ENCODE results near the gene NKX2-4. TPM values are rescaled to one million over a fixed set of nuclear protein-coding genes. Genes with fewer than 3 reads are reported as not detected.
"Not testable (repeated sequence)": the region's sequence is repeated elsewhere in the genome, so short reads cannot be mapped to it uniquely, and the experiment has no call there.

Gene NKX2-4
- total RNA-seq, 4 donors from 2014 or later, result not detected

DNA sequence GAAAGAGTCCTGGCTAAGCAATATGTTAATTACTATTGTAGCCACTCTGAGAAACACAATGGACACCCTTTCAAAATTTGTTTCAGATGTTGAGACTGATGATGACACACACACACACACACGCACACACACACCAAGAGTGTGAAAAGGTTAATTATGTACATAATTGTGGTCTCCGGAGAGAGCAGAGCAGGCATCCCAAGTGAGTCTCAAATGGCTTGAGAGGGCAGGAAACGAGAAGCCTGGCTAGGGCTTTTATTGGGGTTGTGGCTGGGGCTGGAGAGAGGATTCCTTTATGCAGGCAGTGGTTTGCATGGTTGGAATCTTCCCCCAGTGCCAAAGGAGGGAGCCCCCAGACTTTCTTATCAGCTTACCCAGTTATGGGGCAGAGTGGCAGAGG lies 38.2 kb upstream of the NKX2-4 start:
- 32% methylated on average over 3 of the region's 3 CpGs; no CpG with 5 or more reads in 1 of the 2 donors for WGBS, 2 donors (ENCODE audit: low coverage in 1 of 2)
- intact Hi-C loops (cut with DNase I; ENCODE audit: low total_unique reads) (no loop called here), in situ Hi-C loops (cut with MboI; ENCODE audit: low pct_ligation_motif_present in 1 of 4, low pct_unique_long_range_greater_than_20kb in 1 of 4, low sequenced_read_pairs in 3 of 4) (no loop called here)
- H3K27me3 ChIP-seq, result peaks cover 25% of the 10 kb centered on the region
- no peak for DNase-seq
- H3K36me3 ChIP-seq, result no peaks in the 10 kb centered on the region
- TF ChIP-seq POLR2AphosphoS5 (IDR thresholded peaks at IDR 0.05) (no peak), EP300 (IDR thresholded peaks at IDR 0.05; ENCODE audit: low read depth) (no peak), CTCF (IDR thresholded peaks at IDR 0.05) (no peak), POLR2A (IDR thresholded peaks at IDR 0.05) (no peak)
- H3K9me3 ChIP-seq, result no peaks in the 10 kb centered on the region
- H3K27ac ChIP-seq, result no peak overlapping the region
- no peaks in the 10 kb centered on the region for H3K4me1 ChIP-seq
- no peak overlapping the region for H3K4me3 ChIP-seq

- Histone ChIP-seq H3K27ac (no peak overlapping the region), H3K9me3 (no peaks in the 10 kb centered on the region), H3K36me3 (no peaks in the 10 kb centered on the region), H3K4me1 (no peaks in the 10 kb centered on the region), H3K27me3 (peaks cover 25% of the 10 kb centered on the region), H3K4me3 (no peak overlapping the region)
- WGBS, 2 donors (ENCODE audit: low coverage in 1 of 2), result 88 to 100% methylated on average over 2 of the region's 2 CpGs
- intact Hi-C loops (cut with DNase I; ENCODE audit: low total_unique reads) (no loop called here), in situ Hi-C loops (cut with MboI; ENCODE audit: low pct_ligation_motif_present in 1 of 4, low pct_unique_long_range_greater_than_20kb in 1 of 4, low sequenced_read_pairs in 3 of 4) (no loop called here)
- TF ChIP-seq POLR2A (IDR thresholded peaks at IDR 0.05) (no peak), EP300 (IDR thresholded peaks at IDR 0.05; ENCODE audit: low read depth) (no peak), CTCF (IDR thresholded peaks at IDR 0.05) (no peak), POLR2AphosphoS5 (IDR thresholded peaks at IDR 0.05) (no peak)
- DNase-seq, result no peak
These were observed 36.1 kb upstream of the NKX2-4 start for GRCh38 chr20:21433329-21433890.

DNA sequence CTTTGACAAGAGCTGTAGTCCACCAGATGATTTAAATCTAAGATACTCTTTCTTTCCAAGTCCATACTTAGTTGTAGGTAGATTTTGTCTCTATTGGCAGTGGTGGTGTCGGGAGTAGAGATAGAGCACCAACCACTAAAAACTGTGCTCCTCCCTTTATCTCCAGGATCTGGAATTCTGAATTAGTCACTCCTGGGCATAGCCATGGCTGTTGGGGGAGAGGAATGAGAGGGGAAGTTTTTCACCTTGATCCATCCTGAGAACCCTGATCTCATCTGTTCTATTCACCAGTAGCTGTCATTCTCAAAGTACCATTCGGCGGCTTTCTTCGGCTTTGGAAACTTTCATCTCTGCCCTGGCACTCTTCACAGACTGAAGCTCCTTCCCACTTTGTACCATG lies 35.6 kb upstream of the NKX2-4 start:
- intact Hi-C loops (cut with DNase I; ENCODE audit: low total_unique reads), result no loop called here
- 90 to 93% methylated on average over 4 of the region's 4 CpGs for WGBS, 2 donors (ENCODE audit: low coverage in 1 of 2)

DNA sequence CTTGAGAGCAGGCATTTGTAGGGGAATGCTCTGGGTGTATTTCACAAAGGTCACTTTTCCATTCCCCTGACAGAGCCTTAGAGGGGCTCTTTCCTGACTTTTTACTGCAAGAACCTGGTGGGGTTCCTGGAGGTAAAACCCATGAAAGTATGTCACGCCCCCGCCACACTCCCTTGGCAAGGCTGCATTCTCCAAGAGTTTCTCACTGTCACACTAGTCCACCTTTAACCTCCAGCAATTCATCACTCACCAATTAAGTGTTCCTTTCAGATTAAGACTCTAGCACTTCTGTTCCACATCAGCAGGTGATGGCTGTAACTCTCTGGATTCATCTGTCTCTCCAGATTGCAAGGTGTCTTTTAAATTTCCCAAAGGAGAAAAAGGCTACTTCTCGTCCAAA lies 32.7 kb upstream of the NKX2-4 start:
- TF ChIP-seq EP300 (IDR thresholded peaks at IDR 0.05; ENCODE audit: low read depth), result no peak
- TF ChIP-seq POLR2AphosphoS5 (IDR thresholded peaks at IDR 0.05), result no peak
- Histone ChIP-seq H3K27ac (no peak overlapping the region), H3K4me1 (no peaks in the 10 kb centered on the region), H3K36me3 (no peaks in the 10 kb centered on the region), H3K9me3 (peaks cover 0 to 6% of the 10 kb centered on the region in 2 donors), H3K27me3 (peaks cover 7% of the 10 kb centered on the region), H3K4me3 (no peak overlapping the region)
- intact Hi-C loops (cut with DNase I; ENCODE audit: low total_unique reads) (no loop called here), in situ Hi-C loops (cut with MboI; ENCODE audit: low pct_ligation_motif_present in 1 of 4, low pct_unique_long_range_greater_than_20kb in 1 of 4, low sequenced_read_pairs in 3 of 4) (no loop called here)
- DNase-seq, result no peak
- 61 to 80% methylated on average over 1 to 3 of the region's 3 CpGs for WGBS, 2 donors (ENCODE audit: low coverage in 1 of 2)

More for the DNA sequence above, 35.6 kb upstream of the NKX2-4 start:
- no peak overlapping the region for H3K4me3 ChIP-seq
- H3K36me3 ChIP-seq, result no peaks in the 10 kb centered on the region
- H3K27ac ChIP-seq, result no peak overlapping the region
- H3K27me3 ChIP-seq, result peaks cover 25% of the 10 kb centered on the region
- TF ChIP-seq POLR2AphosphoS5 (IDR thresholded peaks at IDR 0.05) (no peak), CTCF (IDR thresholded peaks at IDR 0.05) (no peak), POLR2A (IDR thresholded peaks at IDR 0.05) (no peak), EP300 (IDR thresholded peaks at IDR 0.05; ENCODE audit: low read depth) (no peak)
- in situ Hi-C loops (cut with MboI; ENCODE audit: low pct_ligation_motif_present in 1 of 4, low pct_unique_long_range_greater_than_20kb in 1 of 4, low sequenced_read_pairs in 3 of 4), result no loop called here
- no peaks in the 10 kb centered on the region for H3K9me3 ChIP-seq
- DNase-seq, result no peak
- H3K4me1 ChIP-seq, result no peaks in the 10 kb centered on the region

- Histone ChIP-seq H3K9me3 (peaks cover 0 to 13% of the 10 kb centered on the region in 2 donors), H3K27me3 (no peaks in the 10 kb centered on the region), H3K4me1 (no peaks in the 10 kb centered on the region), H3K27ac (no peak overlapping the region), H3K4me3 (no peak overlapping the region), H3K36me3 (no peaks in the 10 kb centered on the region)
- intact Hi-C loops (cut with DNase I; ENCODE audit: low total_unique reads) (no loop called here), in situ Hi-C loops (cut with MboI; ENCODE audit: low pct_ligation_motif_present in 1 of 4, low pct_unique_long_range_greater_than_20kb in 1 of 4, low sequenced_read_pairs in 3 of 4) (no loop called here)
- no peak for DNase-seq
- TF ChIP-seq EP300 (IDR thresholded peaks at IDR 0.05; ENCODE audit: low read depth) (no peak), POLR2A (IDR thresholded peaks at IDR 0.05) (no peak), POLR2AphosphoS5 (IDR thresholded peaks at IDR 0.05) (no peak), CTCF (IDR thresholded peaks at IDR 0.05) (no peak)
- 59 to 62% methylated on average over 4 of the region's 4 CpGs for WGBS, 2 donors (ENCODE audit: low coverage in 1 of 2)
These were observed 27.5 kb upstream of the NKX2-4 start for GRCh38 chr20:21424846-21425245.

GRCh38 chr20:21423712-21424111 lies 26.4 kb upstream of the NKX2-4 start:
- H3K27ac ChIP-seq; H3K4me1 ChIP-seq; H3K27me3 ChIP-seq; H3K36me3 ChIP-seq; DNase-seq; H3K4me3 ChIP-seq; in situ Hi-C loops (cut with MboI; ENCODE audit: low pct_ligation_motif_present in 1 of 4, low pct_unique_long_range_greater_than_20kb in 1 of 4, low sequenced_read_pairs in 3 of 4); intact Hi-C loops (cut with DNase I; ENCODE audit: low total_unique reads): not testable (repeated sequence)
- 97 to 100% methylated on average over 1 of the region's 1 CpG for WGBS, 2 donors (ENCODE audit: low coverage in 1 of 2)
- H3K9me3 ChIP-seq, result peaks cover 0 to 13% of the 10 kb centered on the region in 2 donors
